GM12878 (cell line): Measurements from ENCODE around the gene BRSK2. TPM values are rescaled to one million over a fixed set of nuclear protein-coding genes. Genes with fewer than 3 reads are reported as not detected.

Source experiments
- ATAC-seq: fragments of 200-7000 bp; cut with Tn5 transposase; 3 replicates; pipeline ENCODE4 v1.9.1; 2020; ENCODE audit warnings: mild to moderate bottlenecking, moderate library complexity
- BruUV-seq: library from RNA; stranded (reverse); fragments of 400-500 nt; replicated peaks from 2 replicates; lab custom pipeline; 2021; lab: Mats Ljungman, UMichigan
- CTCF ChIA-PET: fragments of 300-600 bp; sonication (Branson Sonifier 250); formaldehyde crosslinking; extraction: SDS; loops from one replicate; lab custom pipeline; 2021; ENCODE audit warnings: inconsistent platforms; lab: Yijun Ruan, JAX
- POLR2A ChIA-PET: fragments of 350-600 bp; formaldehyde crosslinking; extraction: SDS; loops from one replicate; lab custom pipeline; 2021; ENCODE audit warnings: inconsistent platforms; lab: Charles Lee
- RAD21 ChIA-PET: fragments of 300-600 bp; sonication (Branson Sonifier 250); formaldehyde crosslinking; loops from one replicate; lab custom pipeline; 2023; ENCODE audit warnings: antibody characterized with exemption; ENCODE audit not compliant: unreplicated experiment; lab: Charles Lee
- SMC1A ChIA-PET: fragments of 300-600 bp; sonication (Branson Sonifier 250); formaldehyde crosslinking; loops from one replicate; lab custom pipeline; 2023; ENCODE audit not compliant: unreplicated experiment, uncharacterized antibody; lab: Charles Lee
- DNase-seq: peaks from one replicate; pipeline ENCODE4 v3.0.0-alpha.2; 2011; ENCODE audit warnings: low read depth, low spot score
- FAIRE-seq: peaks from 3 replicates; lab custom pipeline; 2011; peaks lifted over from hg19 to GRCh38; lab: Jason Lieb, UNC
- H2AFZ ChIP-seq: 2 replicates; pipeline ENCODE4 v1.6.0; 2011; ENCODE audit warnings: low read depth, low read length, control low read depth; ENCODE audit not compliant: control insufficient read depth
- H3K27ac ChIP-seq: 2 replicates; pipeline ENCODE4 v1.5.1; 2011; ENCODE audit warnings: control low read depth; ENCODE audit not compliant: control insufficient read depth, insufficient read depth
- H3K27me3 ChIP-seq, 2 experiments: replicated peaks in 1 of 2; 2 replicates each; pipeline versions ENCODE4 v1.6.0 to v1.6.1; 2011; ENCODE audit warnings: low read length in 1 of 2; ENCODE audit not compliant: control insufficient read depth in 2 of 2, insufficient read depth in 2 of 2
- H3K36me3 ChIP-seq, 2 experiments: 2 replicates each; pipeline ENCODE4 v1.5.1; 2011; ENCODE audit warnings: low read length in 1 of 2; ENCODE audit not compliant: control insufficient read depth in 2 of 2, insufficient read depth in 2 of 2
- H3K4me1 ChIP-seq: 2 replicates; pipeline ENCODE4 v1.6.1; 2011; ENCODE audit warnings: mild to moderate bottlenecking, low read length, moderate library complexity, mixed read lengths; ENCODE audit not compliant: control insufficient read depth, insufficient read depth
- H3K4me2 ChIP-seq: 2 replicates; pipeline ENCODE4 v1.6.0; 2011; ENCODE audit warnings: control low read depth; ENCODE audit not compliant: control insufficient read depth, insufficient read depth
- H3K4me3 ChIP-seq: fragments of 200-600 bp; sonication (generic); 2 replicates; pipeline ENCODE4 v1.5.1; 2016
- H3K79me2 ChIP-seq: 2 replicates; pipeline ENCODE4 v1.6.0; 2011; ENCODE audit warnings: low read length; ENCODE audit not compliant: control insufficient read depth, insufficient read depth
- H3K9ac ChIP-seq: 2 replicates; pipeline ENCODE4 v1.8.0; 2011; ENCODE audit warnings: low read length, control low read depth, mixed read lengths; ENCODE audit not compliant: control insufficient read depth, insufficient read depth
- H3K9me3 ChIP-seq: replicated peaks from 3 replicates; pipeline ENCODE4 v1.5.1; 2011; ENCODE audit warnings: mild to moderate bottlenecking, low read length; ENCODE audit not compliant: control insufficient read depth, insufficient read depth
- H4K20me1 ChIP-seq: 2 replicates; pipeline ENCODE4 v1.6.0; 2011; ENCODE audit not compliant: control insufficient read depth, insufficient read depth
- ASH2L ChIP-seq: fragments of 300-600, 200-600 bp; sonication (generic); IDR thresholded peaks from 2 replicates; pipeline ENCODE4 v1.6.1; 2017; ENCODE audit warnings: low read depth, mild to moderate bottlenecking, borderline replicate concordance
- CUX1 ChIP-seq: IDR thresholded peaks from 2 replicates; pipeline ENCODE4 v1.6.1; 2012; ENCODE audit warnings: improper control_type of control experiment, low read depth, low read length; ENCODE audit not compliant: insufficient replicate concordance
- EED ChIP-seq: sonication (generic); IDR thresholded peaks from 2 replicates; pipeline ENCODE4 v1.6.1; 2016; ENCODE audit warnings: antibody characterized with exemption, low read depth
- EP300 ChIP-seq, 2 experiments: fragments of 150-350 bp in 1 of 2; IDR thresholded peaks; 2 replicates each; pipeline ENCODE4 v1.6.1; 2011 to 2012; ENCODE audit warnings: low read depth in 2 of 2, low read length in 2 of 2, borderline replicate concordance in 1 of 2, improper control_type of control experiment in 1 of 2, inconsistent platforms in 1 of 2; ENCODE audit not compliant: control insufficient read depth in 1 of 2
- MEF2A ChIP-seq: IDR thresholded peaks from 2 replicates; pipeline ENCODE4 v1.6.1; 2011; ENCODE audit warnings: low read depth, mild to moderate bottlenecking, low read length, moderate library complexity; ENCODE audit not compliant: insufficient read depth
- NR2C1 ChIP-seq: fragments of 450-650 bp; IDR thresholded peaks from 2 replicates; pipeline ENCODE4 v1.6.1; 2017; ENCODE audit warnings: antibody characterized with exemption, mild to moderate bottlenecking, moderate library complexity
- NR2F1 ChIP-seq: fragments of 450-650 bp; conservative IDR thresholded peaks from 2 replicates; pipeline ENCODE4 v1.6.1; 2017; ENCODE audit warnings: mild to moderate bottlenecking
- WGBS: methylation state at CpG from one replicate; pipeline ENCODE4 v1.1.6; 2016; ENCODE audit warnings: low lambda C conversion rate; ENCODE audit not compliant: insufficient replicate concordance, insufficient coverage; ENCODE audit errors: missing lambda C conversion rate; 5-methylcytosine and 5-hydroxymethylcytosine counted together
- in situ Hi-C: fragments of 300-500 bp; cut with MboI; formaldehyde crosslinking; loops from 9 replicates; pipeline ENCODE4 v1.14.3; 2018; ENCODE audit warnings: mixed read lengths
- intact Hi-C: fragments of 100-400 bp; cut with micrococcal nuclease; formaldehyde crosslinking; loops from one replicate; pipeline ENCODE4 v1.14.2; 2022; ENCODE audit not compliant: unreplicated experiment
- polyA plus RNA-seq, 11 experiments: library from polyadenylated mRNA; depleted of rRNA in 4 of 11; unstranded in 6 of 11; stranded (reverse) in 5 of 11; fragments of >200 nt; fragmentation: Nextera tagmentation in 4 of 11; fragmentation: Illumina TruSeq in 1 of 11; extraction: Ambion mirVana in 4 of 11; extraction: Trizol in 1 of 11; gene quantifications; 1 replicate in 1 of 11; 2 replicates in 10 of 11; pipeline versions ENCODE4 v1.2.1 to v1.2.3, GENCODE V29; 2011 to 2016; ENCODE audit warnings: inconsistent platforms in 2 of 11, missing spikeins in 2 of 11, low read depth in 1 of 11
- total RNA-seq, 4 experiments: library from RNA; depleted of rRNA in 3 of 4; stranded (reverse); fragments of >200 nt in 3 of 4; fragmentation: Illumina TruSeq in 1 of 4; extraction: Trizol in 1 of 4; gene quantifications; 2 replicates each; pipeline versions ENCODE4 v1.2.1 to v1.2.3, GENCODE V29; 2013 to 2021

Gene BRSK2
- total and polyA plus RNA-seq, 10 of the 15 experiments (the other 5 are each of a cell fraction or from before 2014, with no cell fraction given): 0.13 TPM; not detected in 9

GRCh38 chr11:1407668-1408067 is 17.9 kb downstream of the BRSK2 start:
- in situ Hi-C loops (no loop called here), intact Hi-C loops (no loop called here)
- FAIRE-seq: no peak
- no peak overlapping the region for H3K4me3 ChIP-seq
- POLR2A ChIA-PET: no interaction called here
- H4K20me1 ChIP-seq: no peaks in the 10 kb centered on the region
- H3K4me1 ChIP-seq: no peaks in the 10 kb centered on the region
- BruUV-seq: no TSS peak
- 35% methylated on average over 8 of the region's 8 CpGs for WGBS
- SMC1A ChIA-PET: no interaction called here
- H3K9me3 ChIP-seq: no peaks in the 10 kb centered on the region; the same call in 2 of the 3 replicates
- H3K27ac ChIP-seq: no peak overlapping the region
- H3K79me2 ChIP-seq: no peaks in the 10 kb centered on the region
- no peak for DNase-seq
- no peaks in the 10 kb centered on the region for H3K27me3 ChIP-seq
- H3K36me3 ChIP-seq: no peaks in the 10 kb centered on the region
- no peak overlapping the region for H2AFZ ChIP-seq
- RAD21 ChIA-PET: no interaction called here
- no peak for ATAC-seq
- CTCF ChIA-PET: no interaction called here
- no peak for TF ChIP-seq EP300 (IDR thresholded peaks at IDR 0.05; ENCODE audit: borderline replicate concordance in 1 of 2, control insufficient read depth in 1 of 2, low read depth in 2 of 2, low read length in 2 of 2)
- no peak for TF ChIP-seq NR2C1
- TF ChIP-seq NR2F1: no peak
- TF ChIP-seq EED: no peak
- H3K9ac ChIP-seq: no peak overlapping the region
- H3K4me2 ChIP-seq: no peak overlapping the region

- Histone ChIP-seq H3K79me2 (no peaks in the 10 kb centered on the region), H3K36me3 (no peaks in the 10 kb centered on the region), H3K27me3 (no peaks in the 10 kb centered on the region), H3K4me3 (no peak overlapping the region), H3K9ac (no peak overlapping the region), H3K27ac (no peak overlapping the region), H3K4me2 (no peak overlapping the region), H4K20me1 (no peaks in the 10 kb centered on the region), H3K4me1 (no peaks in the 10 kb centered on the region), H2AFZ (no peak overlapping the region), H3K9me3 (no peaks in the 10 kb centered on the region; the same call in 2 of the 3 replicates)
- ATAC-seq: no peak
- ChIA-PET CTCF (no interaction called here), RAD21 (no interaction called here), SMC1A (no interaction called here), POLR2A (no interaction called here)
- no peak for FAIRE-seq
- DNase-seq: no peak
- intact Hi-C loops: no loop called here
- TF ChIP-seq CUX1 (no peak), MEF2A (no peak), ASH2L (no peak)
- BruUV-seq: no TSS peak
- in situ Hi-C loops: no loop called here
- 30% methylated on average over 9 of the region's 9 CpGs for WGBS
These were observed 18.6 kb downstream of the BRSK2 start for GRCh38 chr11:1408346-1408745.
